K562 (cell line): Measurements from ENCODE around the gene KRTAP4-3. TPM values are rescaled to one million over a fixed set of nuclear protein-coding genes. Genes with fewer than 3 reads are reported as not detected.
"Not testable (repeated sequence)": the region's sequence is repeated elsewhere in the genome, so short reads cannot be mapped to it uniquely, and the experiment has no call there.

Experiments used
- ATAC-seq: fragments of 200-7000 bp; cut with Tn5 transposase; 3 replicates; pipeline ENCODE4 v1.9.1; 2020; ENCODE audit warnings: moderate library complexity
- BruUV-seq: library from RNA; stranded (reverse); fragments of 400-500 nt; replicated peaks from 2 replicates; lab custom pipeline; 2021; lab: Mats Ljungman, UMichigan
- CTCF ChIA-PET: fragments of 300-600 bp; formaldehyde crosslinking; extraction: SDS; loops from one replicate; lab custom pipeline; 2021; ENCODE audit warnings: low intra/inter-chr PET ratio; lab: Yijun Ruan, JAX
- POLR2A ChIA-PET: fragments of 300-600, 350-650 bp; sonication (Branson Sonifier 250); formaldehyde crosslinking; extraction: SDS; loops from one replicate; lab custom pipeline; 2021; ENCODE audit warnings: antibody characterized with exemption, inconsistent platforms; lab: Yijun Ruan, JAX
- DNase-seq, 4 experiments: peaks; one replicate each; pipeline versions ENCODE4 v3.0.0 to v3.0.0-alpha.2; 2011 to 2018; ENCODE audit warnings: low spot score in 3 of 4, mixed read lengths in 3 of 4; ENCODE audit errors: extremely low read depth in 1 of 4
- FAIRE-seq: peaks from 2 replicates; lab custom pipeline; 2011; peaks lifted over from hg19 to GRCh38; lab: Jason Lieb, UNC
- H2AFZ ChIP-seq: 2 replicates; pipeline ENCODE4 v1.6.0; 2011; ENCODE audit warnings: low read depth, low read length, control low read depth, inconsistent platforms
- H3K27ac ChIP-seq: fragments of 200-600 bp; 3 replicates; pipeline ENCODE4 v1.8.0; 2011; ENCODE audit warnings: low read depth, mild to moderate bottlenecking, control low read depth, inconsistent platforms, low read length, moderate library complexity, mixed read lengths; ENCODE audit errors: extremely low read depth
- H3K27me3 ChIP-seq, 2 experiments: fragments of 300-600 bp in 1 of 2; 2 replicates in 1 of 2; 3 replicates in 1 of 2; pipeline versions ENCODE4 v1.6.0 to v1.8.0; 2011; ENCODE audit warnings: inconsistent platforms in 2 of 2, low read length in 2 of 2, mild to moderate bottlenecking in 1 of 2, mixed read lengths in 1 of 2, moderate library complexity in 1 of 2; ENCODE audit not compliant: control insufficient read depth in 2 of 2, insufficient read depth in 2 of 2
- H3K36me3 ChIP-seq: fragments of 300-600 bp; 3 replicates; pipeline ENCODE4 v1.8.0; 2011; ENCODE audit warnings: mild to moderate bottlenecking, low read length, inconsistent platforms; ENCODE audit not compliant: control insufficient read depth, insufficient read depth
- H3K4me1 ChIP-seq, 2 experiments: fragments of 200-600 bp in 1 of 2; replicated peaks in 1 of 2; 2 replicates in 1 of 2; 3 replicates in 1 of 2; pipeline versions ENCODE4 v1.5.1 to v1.8.0; 2011; ENCODE audit warnings: inconsistent platforms in 2 of 2, low read length in 2 of 2, mild to moderate bottlenecking in 1 of 2, mixed read lengths in 1 of 2, moderate library complexity in 1 of 2; ENCODE audit not compliant: control insufficient read depth in 2 of 2, insufficient read depth in 2 of 2
- H3K4me2 ChIP-seq: 2 replicates; pipeline ENCODE4 v1.6.1; 2011; ENCODE audit warnings: low read length, control low read depth, inconsistent platforms, mixed read lengths; ENCODE audit not compliant: insufficient read depth
- H3K4me3 ChIP-seq: fragments of 200-600 bp; sonication (generic), shearing (Covaris generic); 2 replicates; pipeline ENCODE4 v1.5.1; 2016; ENCODE audit warnings: control low read depth, inconsistent platforms
- H3K79me2 ChIP-seq: fragments of 200-600 bp; 3 replicates; pipeline ENCODE4 v1.8.0; 2011; ENCODE audit warnings: low read length, inconsistent platforms; ENCODE audit not compliant: control insufficient read depth, insufficient read depth
- H3K9ac ChIP-seq, 2 experiments: 2 replicates each; pipeline versions ENCODE4 v1.6.0 to v1.6.1; 2011; ENCODE audit warnings: low read depth in 2 of 2, low read length in 2 of 2, control low read depth in 1 of 2, inconsistent platforms in 1 of 2, mild to moderate bottlenecking in 1 of 2, mixed read lengths in 1 of 2; ENCODE audit not compliant: insufficient read depth in 1 of 2
- H3K9me1 ChIP-seq: one replicate; pipeline ENCODE4 v1.6.0; 2011; ENCODE audit warnings: inconsistent platforms, mild to moderate bottlenecking, low read length, moderate library complexity; ENCODE audit not compliant: control insufficient read depth, insufficient read depth
- H3K9me3 ChIP-seq: replicated peaks from 2 replicates; pipeline ENCODE4 v1.5.1; 2011; ENCODE audit warnings: low read depth, low read length, inconsistent platforms; ENCODE audit not compliant: control insufficient read depth, insufficient read depth
- H4K20me1 ChIP-seq: replicated peaks from 2 replicates; pipeline ENCODE4 v1.6.1; 2011; ENCODE audit warnings: low read length, inconsistent platforms, mixed read lengths; ENCODE audit not compliant: control insufficient read depth, insufficient read depth
- ATF7 ChIP-seq: fragments of 450-650 bp; IDR thresholded peaks from 2 replicates; pipeline ENCODE4 v1.7.1; 2014; ENCODE audit warnings: mild to moderate bottlenecking, moderate library complexity
- CBX5 ChIP-seq: IDR thresholded peaks from 2 replicates; pipeline ENCODE4 v1.6.1; 2014; ENCODE audit warnings: low read depth, borderline replicate concordance
- EGR1 ChIP-seq: fragments of 450-650 bp; conservative IDR thresholded peaks from 2 replicates; pipeline ENCODE4 v1.6.1; 2017; ENCODE audit warnings: mild to moderate bottlenecking
- HNRNPUL1 ChIP-seq: fragments of 200-400 bp; formaldehyde crosslinking; IDR thresholded peaks from 2 replicates; pipeline ENCODE4 v1.6.1; 2017; ENCODE audit warnings: low read length
- RCOR1 ChIP-seq, 2 experiments: IDR thresholded peaks; 2 replicates each; pipeline ENCODE4 v1.6.1; 2012; ENCODE audit warnings: low read depth in 2 of 2, low read length in 2 of 2, borderline replicate concordance in 1 of 2, improper control_type of control experiment in 1 of 2
- RHOXF2B ChIP-seq: fragments of 250-450 bp; sonication (Bioruptor Pico); conservative IDR thresholded peaks from 2 replicates; pipeline ENCODE4 v1.5.1; 2021
- SRSF3 ChIP-seq: fragments of 200-400 bp; formaldehyde crosslinking; IDR thresholded peaks from 2 replicates; pipeline ENCODE4 v1.6.1; 2016; ENCODE audit warnings: mild to moderate bottlenecking, low read length, moderate library complexity; ENCODE audit not compliant: insufficient read depth
- ZNF707 ChIP-seq: fragments of 250-450 bp; sonication (Bioruptor Pico); conservative IDR thresholded peaks from 2 replicates; pipeline ENCODE4 v1.8.0; 2022; ENCODE audit warnings: inconsistent platforms, mild to moderate bottlenecking, moderate library complexity
- WGBS: fragments of 100-300 bp; shearing (Covaris generic); methylation state at CpG from one replicate; pipeline ENCODE4 v1.1.6; 2016; ENCODE audit warnings: low coverage, mixed read lengths; ENCODE audit not compliant: insufficient coverage; ENCODE audit errors: missing lambda C conversion rate; 5-methylcytosine and 5-hydroxymethylcytosine counted together
- in situ Hi-C: fragments of 300-500 bp; cut with MboI; formaldehyde crosslinking; loops from 4 replicates; pipeline ENCODE4 v1.15.0; 2018; ENCODE audit warnings: inconsistent platforms, mixed read lengths
- intact Hi-C: fragments of 100-400 bp; cut with micrococcal nuclease; formaldehyde crosslinking; loops from 2 replicates; pipeline ENCODE4 v1.14.2; 2022
- polyA plus RNA-seq, 8 experiments: library from polyadenylated mRNA; depleted of rRNA in 4 of 8; stranded (reverse) in 5 of 8; unstranded in 3 of 8; fragments of >200 nt; fragmentation: Nextera tagmentation in 2 of 8; fragmentation: Illumina TruSeq in 1 of 8; extraction: Ambion mirVana in 2 of 8; extraction: Trizol in 1 of 8; gene quantifications; 2 replicates each; pipeline versions ENCODE4 v1.2.1 to v1.2.3, GENCODE V29; 2011 to 2014; ENCODE audit warnings: inconsistent platforms in 1 of 8, missing spikeins in 1 of 8
- total RNA-seq, 7 experiments: library from RNA; depleted of rRNA in 6 of 7; stranded (reverse); fragments of >200 nt in 6 of 7; fragmentation: Illumina TruSeq in 2 of 7; extraction: Trizol in 2 of 7; gene quantifications; 2 replicates each; pipeline versions ENCODE4 v1.2.1 to v1.2.3, GENCODE V29; 2011 to 2021; ENCODE audit warnings: low replicate concordance in 1 of 7
- TF ChIP-seq, protein P1 (sequence below): sonication (generic); formaldehyde crosslinking; IDR thresholded peaks from 2 replicates; pipeline ENCODE4 v1.8.1; 2023; ENCODE audit warnings: mild to moderate bottlenecking, missing genetic modification reagents
- TF ChIP-seq, protein P2 (sequence below): fragments of 250-450 bp; sonication (Bioruptor Pico); IDR thresholded peaks from 2 replicates; pipeline ENCODE4 v1.8.0; 2022; ENCODE audit warnings: inconsistent platforms

KRTAP4-3 gene
- total and polyA plus RNA-seq, 9 of the 15 experiments (the other 6 are each of a cell fraction or from before 2014, with no cell fraction given): not detected

DNA sequence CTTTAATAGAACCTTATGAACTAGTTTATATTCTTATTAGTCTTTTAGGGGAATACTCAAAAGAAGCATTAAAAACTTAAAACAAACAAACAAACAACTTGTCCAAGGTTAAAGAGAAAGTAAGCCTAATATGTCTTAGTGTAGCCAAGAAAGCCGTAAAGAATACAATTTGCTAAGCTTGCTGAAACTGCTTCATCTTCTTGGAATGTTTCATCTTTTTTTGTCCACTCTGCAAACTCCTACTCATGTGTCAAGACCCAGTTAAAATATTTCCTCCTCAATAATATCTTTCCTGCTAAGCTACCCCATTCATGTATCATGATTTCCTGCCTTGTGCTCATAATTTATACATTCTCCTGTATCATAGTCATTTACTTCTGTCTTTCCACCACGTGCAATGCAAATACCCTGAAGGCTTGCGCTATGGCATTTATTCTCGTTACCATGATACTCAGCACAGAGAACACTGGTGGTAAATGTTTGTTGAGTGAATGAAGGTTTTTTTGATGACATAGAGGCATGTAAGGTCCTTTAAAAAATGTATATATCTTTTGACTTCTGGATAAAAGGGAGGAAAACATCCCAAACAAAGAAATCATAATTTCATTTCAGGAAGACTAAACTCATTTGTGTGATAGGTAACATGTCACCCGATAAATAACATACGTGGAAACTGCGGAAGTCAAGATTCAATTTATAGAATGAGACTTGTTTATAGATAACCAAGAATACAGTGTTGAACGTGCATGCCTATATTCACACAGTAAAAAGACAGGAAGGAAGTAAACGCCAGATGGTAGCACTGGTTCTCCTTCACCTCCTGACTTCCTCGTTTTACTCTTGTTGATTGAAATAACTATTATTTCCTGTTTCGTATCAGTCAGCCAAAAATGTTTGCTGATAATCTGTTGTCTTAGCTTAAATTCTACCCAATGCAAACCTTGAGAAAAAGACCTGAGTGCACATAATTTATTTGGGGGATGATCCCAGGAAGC lies 48.0 kb downstream of the KRTAP4-3 start:
- H3K9ac ChIP-seq, H3K36me3 ChIP-seq, in situ Hi-C loops, POLR2A ChIA-PET, H3K4me2 ChIP-seq, H4K20me1 ChIP-seq, H3K9me1 ChIP-seq, H3K27me3 ChIP-seq, CTCF ChIA-PET, H3K27ac ChIP-seq, H2AFZ ChIP-seq, H3K9me3 ChIP-seq, BruUV-seq, H3K79me2 ChIP-seq, FAIRE-seq, intact Hi-C loops, ATAC-seq, H3K4me3 ChIP-seq, H3K4me1 ChIP-seq, DNase-seq: not testable (repeated sequence)
- 1% methylated on average over 11 of the region's 11 CpGs for WGBS

DNA sequence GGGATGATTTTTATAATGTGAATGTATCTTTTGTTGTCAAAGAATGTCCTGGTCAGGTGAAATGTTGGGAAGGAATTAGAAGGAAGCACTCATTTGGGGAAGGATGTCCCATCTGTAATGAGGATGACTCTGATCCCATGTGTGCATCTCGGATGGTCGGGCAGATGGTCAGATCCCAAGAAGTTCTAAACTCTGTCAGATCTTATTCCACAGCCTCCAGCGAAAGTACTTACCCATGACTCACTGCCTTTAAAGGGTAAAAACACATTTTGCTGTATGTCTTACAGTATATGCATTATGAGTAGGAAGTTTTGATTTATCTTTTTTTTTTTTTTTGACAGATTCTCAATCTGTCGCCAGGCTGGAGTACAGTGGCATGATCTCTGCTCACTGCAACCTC lies 49.3 kb downstream of the KRTAP4-3 start:
- Histone ChIP-seq H3K36me3 (no peaks in the 10 kb centered on the region), H3K27ac (no peak overlapping the region), H3K9ac (no peak overlapping the region), H3K9me3 (no peaks in the 10 kb centered on the region), H3K4me2 (no peak overlapping the region), H3K4me3 (no peak overlapping the region), H4K20me1 (no peaks in the 10 kb centered on the region), H3K4me1 (no peaks in the 10 kb centered on the region), H3K79me2 (no peaks in the 10 kb centered on the region), H2AFZ (no peak overlapping the region), H3K27me3 (no peaks in the 10 kb centered on the region), H3K9me1 (no peaks in the 10 kb centered on the region)
- POLR2A ChIA-PET: no interaction called here
- CTCF ChIA-PET: no interaction called here
- intact Hi-C loops (no loop called here), in situ Hi-C loops (no loop called here)
- FAIRE-seq (no peak), DNase-seq (no peak), ATAC-seq (no peak)
- no TSS peak for BruUV-seq
- 5% methylated on average over 3 of the region's 4 CpGs for WGBS
- no peak for TF ChIP-seq EGR1
- TF ChIP-seq ATF7: no peak
- TF ChIP-seq HNRNPUL1: no peak
- no peak for TF ChIP-seq ZNF707 (CRISPR knock-in tag)
- no peak for TF ChIP-seq SRSF3
- TF ChIP-seq RCOR1 (IDR thresholded peaks at IDR 0.05; ENCODE audit: borderline replicate concordance in 1 of 2, low read depth in 2 of 2, low read length in 2 of 2): no peak
- TF ChIP-seq, protein P1, sequence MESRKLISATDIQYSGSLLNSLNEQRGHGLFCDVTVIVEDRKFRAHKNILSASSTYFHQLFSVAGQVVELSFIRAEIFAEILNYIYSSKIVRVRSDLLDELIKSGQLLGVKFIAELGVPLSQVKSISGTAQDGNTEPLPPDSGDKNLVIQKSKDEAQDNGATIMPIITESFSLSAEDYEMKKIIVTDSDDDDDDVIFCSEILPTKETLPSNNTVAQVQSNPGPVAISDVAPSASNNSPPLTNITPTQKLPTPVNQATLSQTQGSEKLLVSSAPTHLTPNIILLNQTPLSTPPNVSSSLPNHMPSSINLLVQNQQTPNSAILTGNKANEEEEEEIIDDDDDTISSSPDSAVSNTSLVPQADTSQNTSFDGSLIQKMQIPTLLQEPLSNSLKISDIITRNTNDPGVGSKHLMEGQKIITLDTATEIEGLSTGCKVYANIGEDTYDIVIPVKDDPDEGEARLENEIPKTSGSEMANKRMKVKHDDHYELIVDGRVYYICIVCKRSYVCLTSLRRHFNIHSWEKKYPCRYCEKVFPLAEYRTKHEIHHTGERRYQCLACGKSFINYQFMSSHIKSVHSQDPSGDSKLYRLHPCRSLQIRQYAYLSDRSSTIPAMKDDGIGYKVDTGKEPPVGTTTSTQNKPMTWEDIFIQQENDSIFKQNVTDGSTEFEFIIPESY (CRISPR knock-in tag): no peak
- TF ChIP-seq CBX5: no peak
- TF ChIP-seq, protein P2, sequence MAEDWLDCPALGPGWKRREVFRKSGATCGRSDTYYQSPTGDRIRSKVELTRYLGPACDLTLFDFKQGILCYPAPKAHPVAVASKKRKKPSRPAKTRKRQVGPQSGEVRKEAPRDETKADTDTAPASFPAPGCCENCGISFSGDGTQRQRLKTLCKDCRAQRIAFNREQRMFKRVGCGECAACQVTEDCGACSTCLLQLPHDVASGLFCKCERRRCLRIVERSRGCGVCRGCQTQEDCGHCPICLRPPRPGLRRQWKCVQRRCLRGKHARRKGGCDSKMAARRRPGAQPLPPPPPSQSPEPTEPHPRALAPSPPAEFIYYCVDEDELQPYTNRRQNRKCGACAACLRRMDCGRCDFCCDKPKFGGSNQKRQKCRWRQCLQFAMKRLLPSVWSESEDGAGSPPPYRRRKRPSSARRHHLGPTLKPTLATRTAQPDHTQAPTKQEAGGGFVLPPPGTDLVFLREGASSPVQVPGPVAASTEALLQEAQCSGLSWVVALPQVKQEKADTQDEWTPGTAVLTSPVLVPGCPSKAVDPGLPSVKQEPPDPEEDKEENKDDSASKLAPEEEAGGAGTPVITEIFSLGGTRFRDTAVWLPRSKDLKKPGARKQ (CRISPR knock-in tag): no peak
- no peak for TF ChIP-seq RHOXF2B (CRISPR knock-in tag)
